Suprapubic skin (tissue), 4 donors: ENCODE data around the gene PPM1H.

Experiments
- EP300 ChIP-seq: sonication (generic); formaldehyde crosslinking; IDR thresholded peaks from one replicate; pipeline ENCODE4 v1.6.1; 2017; ENCODE audit warnings: antibody characterized with exemption
- POLR2A ChIP-seq, 2 donors: fragments of 450-650 bp; IDR thresholded peaks; one replicate each; pipeline ENCODE4 v1.6.1; 2017; ENCODE audit warnings: antibody characterized with exemption in 2 of 2, mild to moderate bottlenecking in 2 of 2, moderate library complexity in 2 of 2
- POLR2AphosphoS5 ChIP-seq, 3 donors: sonication (generic); formaldehyde crosslinking; IDR thresholded peaks; one replicate each; pipeline ENCODE4 v1.6.1; 2017; ENCODE audit warnings: antibody characterized with exemption in 3 of 3
- TF ChIP-seq, protein P1 (sequence below), 2 donors: fragments of 200-600 bp in 1 of 2; fragments of 450-650 bp in 1 of 2; sonication (generic) in 1 of 2; IDR thresholded peaks; one replicate each; pipeline ENCODE4 v1.5.1; 2016 to 2019; ENCODE audit warnings: antibody characterized with exemption in 2 of 2, mild to moderate bottlenecking in 1 of 2, moderate library complexity in 1 of 2

DNA sequence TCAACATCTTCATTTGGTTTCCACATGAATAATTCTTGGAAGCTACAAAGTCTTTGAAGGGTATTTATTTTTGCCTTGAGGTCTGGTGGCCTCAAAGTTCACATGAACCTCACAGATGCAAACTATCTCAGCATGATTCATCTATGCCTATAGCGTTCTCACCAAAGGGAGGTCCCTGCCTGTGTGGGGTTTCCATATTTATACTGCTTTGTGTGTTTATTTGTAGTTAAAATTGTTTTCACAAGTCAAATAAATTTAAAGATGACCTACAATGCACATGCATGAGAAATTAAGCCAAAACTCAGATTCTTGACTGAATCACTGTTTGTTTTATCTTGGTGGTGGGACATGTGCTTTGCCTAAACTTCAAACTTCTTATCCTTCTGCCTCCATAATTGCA, 176.7 kb downstream of the PPM1H start:
- TF ChIP-seq POLR2AphosphoS5 (IDR thresholded peaks at IDR 0.05) (no peak), POLR2A (IDR thresholded peaks at IDR 0.05) (no peak), EP300 (no peak)
- TF ChIP-seq, protein P1, sequence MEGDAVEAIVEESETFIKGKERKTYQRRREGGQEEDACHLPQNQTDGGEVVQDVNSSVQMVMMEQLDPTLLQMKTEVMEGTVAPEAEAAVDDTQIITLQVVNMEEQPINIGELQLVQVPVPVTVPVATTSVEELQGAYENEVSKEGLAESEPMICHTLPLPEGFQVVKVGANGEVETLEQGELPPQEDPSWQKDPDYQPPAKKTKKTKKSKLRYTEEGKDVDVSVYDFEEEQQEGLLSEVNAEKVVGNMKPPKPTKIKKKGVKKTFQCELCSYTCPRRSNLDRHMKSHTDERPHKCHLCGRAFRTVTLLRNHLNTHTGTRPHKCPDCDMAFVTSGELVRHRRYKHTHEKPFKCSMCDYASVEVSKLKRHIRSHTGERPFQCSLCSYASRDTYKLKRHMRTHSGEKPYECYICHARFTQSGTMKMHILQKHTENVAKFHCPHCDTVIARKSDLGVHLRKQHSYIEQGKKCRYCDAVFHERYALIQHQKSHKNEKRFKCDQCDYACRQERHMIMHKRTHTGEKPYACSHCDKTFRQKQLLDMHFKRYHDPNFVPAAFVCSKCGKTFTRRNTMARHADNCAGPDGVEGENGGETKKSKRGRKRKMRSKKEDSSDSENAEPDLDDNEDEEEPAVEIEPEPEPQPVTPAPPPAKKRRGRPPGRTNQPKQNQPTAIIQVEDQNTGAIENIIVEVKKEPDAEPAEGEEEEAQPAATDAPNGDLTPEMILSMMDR (IDR thresholded peaks at IDR 0.05): no peak
